Left forelimb (tissue), 1 donor: ENCODE measurements around the gene CCDC83.
"Not testable (repeated sequence)": the region's sequence is repeated elsewhere in the genome, so short reads cannot be mapped to it uniquely, and the experiment has no call there.

ENCODE experiments used
- DNase-seq: peaks from one replicate; pipeline ENCODE4 v3.0.0-alpha.2; 2018; ENCODE audit warnings: low spot score

CCDC83 gene

DNA sequence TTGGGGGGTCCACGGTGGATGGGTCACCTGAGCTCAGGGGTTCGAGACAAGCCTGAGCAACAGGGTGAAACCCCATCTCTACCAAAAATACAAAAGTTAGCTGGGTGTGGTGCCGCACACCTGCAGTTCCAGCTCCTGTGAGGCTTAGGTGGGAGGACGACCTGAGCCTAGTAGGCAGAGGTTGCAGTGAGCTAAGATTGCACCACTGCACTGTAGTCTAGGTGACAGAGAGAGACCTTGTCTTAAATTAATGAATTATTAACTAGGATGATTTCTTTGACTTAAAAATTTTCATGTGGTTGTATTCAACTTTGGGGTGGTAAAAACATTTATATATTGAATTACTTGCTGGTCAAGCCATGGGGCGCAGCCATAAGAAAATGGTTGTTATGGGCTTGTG, 33.9 kb downstream of the CCDC83 start:
- DNase-seq = no peak

- no peak for DNase-seq
These were observed 34.7 kb downstream of the CCDC83 start for GRCh38 chr11:85889676-85890579.

GRCh38 chr11:85893395-85893794, 38.2 kb downstream of the CCDC83 start:
- DNase-seq = no peak

GRCh38 chr11:85896876-85897275, 41.7 kb downstream of the CCDC83 start:
- DNase-seq = no peak

- DNase-seq = no peak
These were observed 43.3 kb downstream of the CCDC83 start for GRCh38 chr11:85898456-85898855.

GRCh38 chr11:85902353-85902752, 47.2 kb downstream of the CCDC83 start:
- no peak for DNase-seq

- DNase-seq = no peak
These were observed 48.2 kb downstream of the CCDC83 start for GRCh38 chr11:85903406-85903805.

- no peak for DNase-seq
These were observed 48.6 kb downstream of the CCDC83 start for GRCh38 chr11:85903811-85904210.

GRCh38 chr11:85912414-85912813, 57.2 kb downstream of the CCDC83 start:
- no peak for DNase-seq

DNA sequence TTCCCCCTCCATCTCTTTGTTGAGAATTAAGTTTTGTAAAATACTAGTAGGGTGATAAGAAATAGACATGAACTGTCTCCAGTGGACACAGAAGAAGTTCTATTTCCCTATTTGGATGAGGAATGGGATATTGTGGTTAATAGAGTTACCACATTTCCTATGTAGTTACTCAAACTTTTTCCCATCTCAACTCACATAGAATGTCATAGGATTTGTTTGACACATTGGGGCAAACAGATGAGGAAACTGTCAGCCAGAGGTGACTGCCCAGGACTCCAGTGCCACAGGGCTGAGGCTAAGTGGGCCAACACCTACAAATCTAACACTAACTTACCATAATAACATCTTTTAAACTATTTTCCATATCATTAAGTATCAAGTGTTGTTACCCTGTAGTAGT, 58.3 kb downstream of the CCDC83 start:
- no peak for DNase-seq

DNA sequence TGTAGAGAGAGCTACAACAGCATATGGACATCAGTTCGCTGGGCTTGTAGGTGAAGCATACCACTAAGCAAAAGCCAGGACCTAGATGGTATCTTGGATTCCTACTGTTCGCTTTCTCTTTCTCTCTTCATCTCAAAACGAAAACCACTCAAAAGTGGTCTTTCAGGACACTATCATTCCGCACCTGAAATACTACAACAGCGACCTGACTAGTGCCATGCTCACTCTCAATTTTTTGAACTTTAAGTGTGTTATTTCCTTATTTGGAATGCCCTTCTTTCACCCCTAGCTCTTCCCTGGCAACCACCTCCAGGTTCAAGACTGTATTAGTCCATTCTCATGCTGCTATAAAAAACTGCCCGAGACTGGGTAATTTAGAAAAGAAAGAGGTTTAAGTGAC, 59.2 kb downstream of the CCDC83 start:
- DNase-seq = no peak

DNA sequence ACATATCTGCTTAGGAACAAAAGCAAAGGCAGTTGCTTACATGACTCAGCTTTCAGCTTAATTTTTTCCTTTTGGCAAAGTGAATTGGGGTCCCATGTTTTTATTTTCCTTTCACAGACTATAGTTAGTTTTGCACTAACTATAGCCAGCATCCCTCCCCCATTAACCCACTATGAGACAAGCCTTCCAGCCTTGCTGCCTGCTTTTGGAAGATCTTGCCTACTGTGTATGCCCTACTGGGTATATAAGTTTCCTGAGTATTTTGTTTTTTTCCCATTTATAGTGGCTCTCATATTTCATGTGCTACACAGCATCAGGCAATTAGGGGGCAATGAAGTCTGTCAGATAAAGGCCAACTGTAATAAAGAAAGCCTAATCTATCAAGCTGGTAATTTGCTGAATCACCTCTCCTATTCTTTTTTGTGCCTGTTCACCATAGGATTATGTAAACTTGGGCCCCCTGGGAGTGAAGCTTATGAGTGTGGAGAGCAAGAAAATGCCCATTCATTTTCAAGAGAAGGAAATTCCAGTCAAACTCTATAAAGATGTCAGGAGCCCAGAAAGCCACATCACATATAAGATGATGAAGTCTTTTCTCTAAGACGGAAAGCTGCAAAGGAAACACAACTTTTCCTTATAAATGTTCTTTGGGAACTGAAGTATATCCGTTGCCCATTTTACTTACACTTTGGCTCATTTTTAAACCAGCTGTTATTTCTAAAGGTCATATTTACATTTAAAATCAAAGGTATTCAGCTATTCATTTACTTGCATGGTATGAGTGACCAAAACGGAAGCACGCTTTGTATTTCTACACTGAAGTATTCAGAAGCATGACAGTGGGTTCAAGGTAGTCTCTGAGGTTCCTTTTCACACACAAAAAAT, 64.0 kb downstream of the CCDC83 start:
- no peak for DNase-seq

DNA sequence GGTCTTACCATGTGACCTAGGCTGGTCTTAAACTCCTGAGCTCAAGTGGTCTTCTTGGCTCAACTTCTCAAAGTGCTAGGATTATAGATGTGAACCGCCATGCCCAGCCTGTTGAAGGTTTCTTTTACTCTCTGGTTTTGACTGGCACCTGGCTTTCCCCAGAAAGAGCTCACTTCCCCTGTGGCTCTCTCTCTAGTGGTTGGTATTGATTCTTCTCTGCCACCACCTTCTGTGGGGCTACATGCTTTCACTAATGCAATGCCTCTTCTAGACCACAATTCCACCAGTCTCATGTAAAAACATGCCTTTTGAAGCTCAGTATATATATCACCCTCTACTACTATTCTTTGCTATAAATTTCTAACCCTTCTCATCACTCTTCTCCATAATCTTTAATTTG, 67.2 kb downstream of the CCDC83 start:
- DNase-seq = no peak

DNA sequence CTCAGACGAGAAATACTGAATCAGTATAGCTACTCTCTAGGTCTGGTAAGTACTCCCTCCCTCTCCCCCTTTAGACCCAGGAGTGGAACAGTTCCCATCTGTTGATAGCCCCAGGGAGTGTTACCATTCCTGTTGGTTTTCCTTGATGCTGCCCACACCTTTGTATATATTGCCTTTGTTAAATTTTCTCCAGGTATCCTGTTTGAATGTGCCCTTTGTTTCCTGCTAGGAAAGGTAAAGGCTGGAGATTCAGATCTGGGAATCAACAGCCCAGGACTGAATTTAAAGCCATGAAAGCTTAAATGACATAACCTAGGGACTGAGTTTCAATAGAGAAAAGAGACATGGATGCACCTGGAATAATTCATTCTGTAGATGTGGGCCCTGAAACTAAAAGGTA, 68.3 kb downstream of the CCDC83 start:
- no peak for DNase-seq

GRCh38 chr11:85926653-85927214, 71.6 kb downstream of the CCDC83 start:
- DNase-seq = not testable (repeated sequence)

- DNase-seq = no peak
These were observed 75.7 kb downstream of the CCDC83 start for GRCh38 chr11:85930879-85931366.

DNA sequence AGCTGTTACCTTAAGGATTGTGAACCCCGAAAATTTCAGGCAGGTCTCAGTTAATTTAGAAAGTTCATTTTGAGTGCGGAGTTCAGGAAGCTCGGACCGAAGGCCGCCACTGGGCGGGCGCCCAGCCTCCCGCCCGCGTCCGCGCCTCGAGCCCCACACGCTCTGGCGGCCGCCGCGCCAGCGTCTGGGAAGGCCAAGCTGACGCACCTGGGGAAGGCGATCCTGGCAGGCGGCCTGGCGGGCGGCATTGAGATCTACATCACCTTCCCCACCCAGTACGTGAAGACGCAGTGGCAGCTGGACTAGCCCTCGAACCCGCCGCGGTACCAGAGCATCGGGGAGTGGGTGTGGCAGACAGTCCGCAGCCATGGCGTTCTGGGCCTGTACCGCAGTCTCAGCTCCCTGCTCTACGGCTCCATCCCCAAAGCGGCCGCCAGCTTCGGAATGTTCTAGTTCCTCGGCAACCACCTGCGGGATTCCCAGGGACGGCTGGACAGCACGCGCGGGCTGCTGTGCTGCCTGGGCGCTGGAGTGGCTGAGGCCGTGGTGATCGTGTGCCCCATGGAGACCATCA, 79.5 kb downstream of the CCDC83 start:
- no peak for DNase-seq

GRCh38 chr11:85935751-85936150, 80.6 kb downstream of the CCDC83 start:
- no peak for DNase-seq

GRCh38 chr11:85937835-85938234, 82.7 kb downstream of the CCDC83 start:
- no peak for DNase-seq

GRCh38 chr11:85939099-85940015, 84.2 kb downstream of the CCDC83 start:
- DNase-seq = no peak

DNA sequence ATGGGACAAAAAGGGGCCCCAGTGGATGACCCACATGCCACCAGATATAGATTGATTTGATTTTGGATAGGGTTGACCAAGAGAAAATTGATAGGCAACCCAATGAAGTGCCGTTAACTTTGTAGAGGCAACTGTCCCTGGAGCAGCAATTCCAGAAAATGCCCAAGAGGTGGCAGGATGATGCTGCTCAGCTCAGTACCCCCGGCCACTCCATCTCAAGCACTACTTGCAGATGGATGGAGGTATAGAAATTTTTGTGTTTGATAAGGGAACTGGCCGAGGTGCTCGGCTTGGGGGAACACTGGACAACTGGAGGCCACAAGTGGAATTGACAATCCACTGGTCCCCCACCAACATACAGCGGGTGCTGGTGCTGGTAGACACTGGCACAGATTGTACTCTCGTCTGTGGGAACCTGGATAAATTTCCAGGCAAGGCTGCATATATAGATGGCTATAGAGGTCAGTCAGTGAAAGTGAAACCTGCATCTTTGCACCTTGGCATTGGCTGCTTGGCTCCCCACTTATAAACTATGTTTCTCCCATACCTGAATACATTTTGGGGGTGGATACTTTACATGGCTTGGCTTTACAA, 86.3 kb downstream of the CCDC83 start:
- no peak for DNase-seq
